HEK293 (cell line): Measurements from ENCODE around the gene WNK4.
A peak's percentile ranks its signal among the peaks of the same experiment; 100 is the strongest.

ENCODE experiments used
- CTCF ChIA-PET: fragments of 350-600 bp; formaldehyde crosslinking; extraction: SDS; loops from one replicate; lab custom pipeline; 2021; ENCODE audit warnings: antibody characterized with exemption; lab: Yijun Ruan, JAX
- POLR2A ChIA-PET: fragments of 300-600 bp; formaldehyde crosslinking; extraction: SDS; loops from one replicate; lab custom pipeline; 2020; ENCODE audit warnings: antibody characterized with exemption, inconsistent platforms; lab: Yijun Ruan, JAX
- H3K27ac ChIP-seq: fragments of 200-500 bp; sonication (Bioruptor generic); 2 replicates; pipeline ENCODE4 v1.5.1; 2014; ENCODE audit warnings: low read depth, low read length, control low read depth, inconsistent platforms; ENCODE audit errors: extremely low read depth
- H3K36me3 ChIP-seq, 2 experiments: fragments of 200-500 bp in 1 of 2; sonication (Bioruptor generic) in 1 of 2; 1 replicate in 1 of 2; 2 replicates in 1 of 2; pipeline ENCODE4 v1.5.1; 2014 to 2017; ENCODE audit warnings: inconsistent platforms in 2 of 2, low read length in 2 of 2; ENCODE audit not compliant: control insufficient read depth in 2 of 2, insufficient read depth in 1 of 2
- H3K4me1 ChIP-seq: fragments of 200-500 bp; sonication (Bioruptor generic); 2 replicates; pipeline ENCODE4 v1.5.1; 2014; ENCODE audit warnings: mild to moderate bottlenecking, low read length, inconsistent platforms; ENCODE audit not compliant: control insufficient read depth, insufficient read depth
- H3K4me3 ChIP-seq: 2 replicates; pipeline ENCODE4 v1.5.1; 2011; ENCODE audit warnings: low read depth, mild to moderate bottlenecking, control low read depth, low read length, moderate library complexity
- H3K9me3 ChIP-seq: fragments of 200-500 bp; sonication (Bioruptor generic); 2 replicates; pipeline ENCODE4 v1.5.1; 2014; ENCODE audit warnings: low read depth, low read length, inconsistent platforms; ENCODE audit not compliant: control insufficient read depth, insufficient read depth
- MEIS1 ChIP-seq: sonication (generic); formaldehyde crosslinking; IDR thresholded peaks from 2 replicates; pipeline ENCODE4 v1.8.1; 2022; ENCODE audit warnings: missing genetic modification reagents, mild to moderate bottlenecking, borderline replicate concordance
- PATZ1 ChIP-seq: fragments of 450-650 bp; formaldehyde crosslinking; IDR thresholded peaks from 2 replicates; pipeline ENCODE4 v1.5.1; 2016; ENCODE audit warnings: missing biosample characterization, missing genetic modification characterization
- REST ChIP-seq: fragments of 450-650 bp; formaldehyde crosslinking; IDR thresholded peaks from 2 replicates; pipeline ENCODE4 v1.5.1; 2016; ENCODE audit warnings: missing biosample characterization, missing genetic modification characterization
- ZBTB10 ChIP-seq: fragments of 450-650 bp; formaldehyde crosslinking; IDR thresholded peaks from 2 replicates; pipeline ENCODE4 v1.5.1; 2016; ENCODE audit warnings: missing biosample characterization, missing genetic modification characterization
- ZBTB49 ChIP-seq: fragments of 450-650 bp; formaldehyde crosslinking; IDR thresholded peaks from 2 replicates; pipeline ENCODE4 v1.5.1; 2016; ENCODE audit warnings: missing biosample characterization, missing genetic modification characterization, low read depth
- ZBTB8A ChIP-seq: fragments of 450-650 bp; formaldehyde crosslinking; IDR thresholded peaks from 2 replicates; pipeline ENCODE4 v1.5.1; 2016; ENCODE audit warnings: missing biosample characterization, missing genetic modification characterization
- ZNF239 ChIP-seq: fragments of 450-650 bp; formaldehyde crosslinking; IDR thresholded peaks from 2 replicates; pipeline ENCODE4 v1.5.1; 2016; ENCODE audit warnings: missing biosample characterization, missing genetic modification characterization
- ZNF280C ChIP-seq: fragments of 450-650 bp; formaldehyde crosslinking; IDR thresholded peaks from 2 replicates; pipeline ENCODE4 v1.5.1; 2016; ENCODE audit warnings: missing biosample characterization, missing genetic modification characterization
- ZNF311 ChIP-seq: fragments of 450-650 bp; formaldehyde crosslinking; IDR thresholded peaks from 2 replicates; pipeline ENCODE4 v1.5.1; 2017; ENCODE audit warnings: missing biosample characterization, missing genetic modification characterization, borderline replicate concordance
- ZNF354C ChIP-seq: fragments of 450-650 bp; formaldehyde crosslinking; IDR thresholded peaks from 2 replicates; pipeline ENCODE4 v1.5.1; 2016; ENCODE audit warnings: missing biosample characterization, missing genetic modification characterization, low read depth, borderline replicate concordance
- ZNF391 ChIP-seq: fragments of 450-650 bp; formaldehyde crosslinking; IDR thresholded peaks from 2 replicates; pipeline ENCODE4 v1.5.1; 2016; ENCODE audit warnings: low read depth, missing biosample characterization, missing genetic modification characterization, borderline replicate concordance
- ZNF433 ChIP-seq: fragments of 450-650 bp; formaldehyde crosslinking; IDR thresholded peaks from 2 replicates; pipeline ENCODE4 v1.5.1; 2016; ENCODE audit warnings: missing biosample characterization, missing genetic modification characterization, low read depth
- ZNF48 ChIP-seq: fragments of 450-650 bp; formaldehyde crosslinking; IDR thresholded peaks from 2 replicates; pipeline ENCODE4 v1.5.1; 2016; ENCODE audit warnings: missing biosample characterization, missing genetic modification characterization
- ZNF513 ChIP-seq: fragments of 450-650 bp; IDR thresholded peaks from 2 replicates; pipeline ENCODE4 v1.5.1; 2018; ENCODE audit warnings: missing biosample characterization, missing genetic modification characterization
- ZNF600 ChIP-seq: fragments of 450-650 bp; formaldehyde crosslinking; IDR thresholded peaks from 2 replicates; pipeline ENCODE4 v1.5.1; 2016; ENCODE audit warnings: missing biosample characterization, missing genetic modification characterization
- ZNF629 ChIP-seq: fragments of 450-650 bp; formaldehyde crosslinking; IDR thresholded peaks from 2 replicates; pipeline ENCODE4 v1.5.1; 2017; ENCODE audit warnings: missing biosample characterization, missing genetic modification characterization

WNK4 gene

GRCh38 chr17:42783062-42783790, 2.8 kb downstream of the WNK4 start:
- Histone ChIP-seq H3K36me3 (peaks cover 1 to 29% of the 10 kb centered on the region in 2 experiments; a peak in 2 of 3 replicates), H3K4me1 (peaks cover 5% of the 10 kb centered on the region; the same call in 1 of the 2 replicates), H3K9me3 (no peaks in the 10 kb centered on the region), H3K4me3 (no peak overlapping the region), H3K27ac (no peak overlapping the region)
- POLR2A ChIA-PET: interaction anchor here (0.8 to 1.1 kb wide), 3 partner anchors 10 to 174 kb away, joined by 3 to 7 read pairs (median 3); partner anchors contain the start of genes CNTD1, COA3, RETREG3 and TUBG1
- TF ChIP-seq ZNF311 (tag by site-specific recombination) (no peak), ZNF600 (tag by site-specific recombination) (0 out of 2 replicates have a peak, but pooled peaks have one; percentile 13)
- CTCF ChIA-PET: interaction anchor here (0.5 kb wide), 1 partner anchor 10 kb away, joined by 3 read pairs; the partner anchor contains the start of gene VPS25

GRCh38 chr17:42783791-42784138, 3.4 kb downstream of the WNK4 start:
- peaks cover 0 to 28% of the 10 kb centered on the region in 2 experiments; a peak in 1 of 3 replicates for H3K36me3 ChIP-seq
- no peak overlapping the region for H3K27ac ChIP-seq
- POLR2A ChIA-PET: interaction anchor here (0.8 to 1.1 kb wide), 3 partner anchors 10 to 174 kb away, joined by 3 to 7 read pairs (median 3); partner anchors contain the start of genes CNTD1, COA3, RETREG3 and TUBG1
- H3K4me1 ChIP-seq: peaks cover 5% of the 10 kb centered on the region; the same call in 1 of the 2 replicates
- no peaks in the 10 kb centered on the region for H3K9me3 ChIP-seq
- CTCF ChIA-PET: interaction anchor here (0.5 kb wide), 1 partner anchor 10 kb away, joined by 3 read pairs; the partner anchor contains the start of gene VPS25
- H3K4me3 ChIP-seq: no peak overlapping the region
- TF ChIP-seq REST (tag by site-specific recombination): no peak
- no peak for TF ChIP-seq ZNF311 (tag by site-specific recombination)
- TF ChIP-seq ZNF433 (tag by site-specific recombination): no peak
- TF ChIP-seq ZNF629 (tag by site-specific recombination): no peak
- TF ChIP-seq PATZ1 (tag by site-specific recombination): no peak
- TF ChIP-seq ZBTB8A (tag by site-specific recombination): no peak
- TF ChIP-seq MEIS1 (CRISPR knock-in tag): no peak
- TF ChIP-seq ZBTB10: no peak
- no peak for TF ChIP-seq ZNF48 (tag by site-specific recombination)
- no peak for TF ChIP-seq ZNF354C (tag by site-specific recombination)
- TF ChIP-seq ZNF239 (tag by site-specific recombination): no peak
- TF ChIP-seq ZBTB49 (tag by site-specific recombination): no peak
- TF ChIP-seq ZNF391 (tag by site-specific recombination): no peak
- no peak for TF ChIP-seq ZNF280C (tag by site-specific recombination)
- TF ChIP-seq ZNF513 (tag by site-specific recombination): no peak
- TF ChIP-seq, all 188 proteins: peak for 0
